PC-9 (cell line): ENCODE measurements around the gene SFTA2. TPM values are rescaled to one million over a fixed set of nuclear protein-coding genes. Genes with fewer than 3 reads are reported as not detected.
A peak's percentile ranks its signal among the peaks of the same experiment; 100 is the strongest.

Source experiments
- BruUV-seq: library from RNA; stranded (reverse); fragments of 400-500 nt; replicated peaks from 2 replicates; lab custom pipeline; 2021; lab: Mats Ljungman, UMichigan
- CTCF ChIA-PET: fragments of 300-600 bp; sonication (Branson Sonifier 250); formaldehyde crosslinking; loops from one replicate; lab custom pipeline; 2022; ENCODE audit warnings: antibody characterized with exemption; lab: Charles Lee
- POLR2A ChIA-PET: fragments of 300-600 bp; sonication (Branson Sonifier 250); formaldehyde crosslinking; loops from one replicate; lab custom pipeline; 2022; ENCODE audit warnings: antibody characterized with exemption; ENCODE audit not compliant: unreplicated experiment; lab: Charles Lee
- DNase-seq, 2 experiments: peaks; one replicate each; pipeline versions ENCODE4 v3.0.0 to v3.0.0-alpha.2; 2015 to 2022; ENCODE audit warnings: mixed read lengths in 1 of 2
- H2AFZ ChIP-seq: fragments of 200-600 bp; sonication (generic); 2 replicates; pipeline ENCODE4 v1.8.1; 2017; ENCODE audit warnings: antibody characterized with exemption
- H3F3A ChIP-seq: fragments of 200-600 bp; sonication (generic); 2 replicates; pipeline ENCODE4 v1.8.1; 2017; ENCODE audit warnings: antibody characterized with exemption, mild to moderate bottlenecking, low read depth; ENCODE audit not compliant: insufficient read depth
- H3K27ac ChIP-seq: fragments of 200-600 bp; sonication (generic); 2 replicates; pipeline ENCODE4 v1.6.1; 2016; ENCODE audit warnings: mixed run types
- H3K27me3 ChIP-seq: fragments of 200-600 bp; sonication (generic); 2 replicates; pipeline ENCODE4 v1.6.1; 2016; ENCODE audit warnings: low read depth, mixed run types; ENCODE audit not compliant: insufficient read depth
- H3K36me3 ChIP-seq: fragments of 200-600 bp; sonication (generic); 2 replicates; pipeline ENCODE4 v1.6.1; 2016; ENCODE audit warnings: low read depth, mixed run types
- H3K4me1 ChIP-seq: fragments of 200-600 bp; sonication (generic); replicated peaks from 2 replicates; pipeline ENCODE4 v1.6.1; 2016; ENCODE audit warnings: mixed run types; ENCODE audit not compliant: insufficient read depth
- H3K4me2 ChIP-seq: fragments of 200-600 bp; sonication (generic); 2 replicates; pipeline ENCODE4 v1.6.1; 2017; ENCODE audit warnings: mixed run types
- H3K4me3 ChIP-seq: fragments of 200-600 bp; sonication (generic); 2 replicates; pipeline ENCODE4 v1.6.1; 2016; ENCODE audit warnings: mixed run types
- H3K79me2 ChIP-seq: fragments of 200-600 bp; sonication (generic); 2 replicates; pipeline ENCODE4 v1.6.1; 2017; ENCODE audit warnings: low read depth, mixed run types
- H3K9me2 ChIP-seq: fragments of 200-600 bp; sonication (generic); 2 replicates; pipeline ENCODE4 v1.8.1; 2017; ENCODE audit warnings: mild to moderate bottlenecking; ENCODE audit not compliant: insufficient read depth
- H3K9me3 ChIP-seq: fragments of 200-600 bp; sonication (generic); 2 replicates; pipeline ENCODE4 v1.8.1; 2016; ENCODE audit warnings: low read depth; ENCODE audit not compliant: insufficient read depth
- H4K20me1 ChIP-seq: fragments of 200-600 bp; sonication (generic); 2 replicates; pipeline ENCODE4 v1.8.1; 2017; ENCODE audit not compliant: insufficient read depth
- EZH2 ChIP-seq: fragments of 200-600 bp; sonication (generic); IDR thresholded peaks from 2 replicates; pipeline ENCODE4 v1.8.0; 2017; ENCODE audit warnings: antibody characterized with exemption, low read depth
- intact Hi-C: fragments of 100-400 bp; cut with micrococcal nuclease; formaldehyde crosslinking; loops from one replicate; pipeline ENCODE4 v1.10.0; 2022; ENCODE audit not compliant: unreplicated experiment
- total RNA-seq: library from RNA; stranded (reverse); gene quantifications from 2 replicates; pipeline ENCODE4 v1.2.3, GENCODE V29; 2021
- TF ChIP-seq, protein P1 (sequence below): fragments of 200-600 bp; sonication (generic); conservative IDR thresholded peaks from 2 replicates; pipeline ENCODE4 v1.6.1; 2017; ENCODE audit warnings: mixed run types, antibody characterized with exemption, mild to moderate bottlenecking, moderate library complexity

Gene SFTA2
- total RNA-seq, 1 experiment from 2014 or later: 0.72 TPM

DNA sequence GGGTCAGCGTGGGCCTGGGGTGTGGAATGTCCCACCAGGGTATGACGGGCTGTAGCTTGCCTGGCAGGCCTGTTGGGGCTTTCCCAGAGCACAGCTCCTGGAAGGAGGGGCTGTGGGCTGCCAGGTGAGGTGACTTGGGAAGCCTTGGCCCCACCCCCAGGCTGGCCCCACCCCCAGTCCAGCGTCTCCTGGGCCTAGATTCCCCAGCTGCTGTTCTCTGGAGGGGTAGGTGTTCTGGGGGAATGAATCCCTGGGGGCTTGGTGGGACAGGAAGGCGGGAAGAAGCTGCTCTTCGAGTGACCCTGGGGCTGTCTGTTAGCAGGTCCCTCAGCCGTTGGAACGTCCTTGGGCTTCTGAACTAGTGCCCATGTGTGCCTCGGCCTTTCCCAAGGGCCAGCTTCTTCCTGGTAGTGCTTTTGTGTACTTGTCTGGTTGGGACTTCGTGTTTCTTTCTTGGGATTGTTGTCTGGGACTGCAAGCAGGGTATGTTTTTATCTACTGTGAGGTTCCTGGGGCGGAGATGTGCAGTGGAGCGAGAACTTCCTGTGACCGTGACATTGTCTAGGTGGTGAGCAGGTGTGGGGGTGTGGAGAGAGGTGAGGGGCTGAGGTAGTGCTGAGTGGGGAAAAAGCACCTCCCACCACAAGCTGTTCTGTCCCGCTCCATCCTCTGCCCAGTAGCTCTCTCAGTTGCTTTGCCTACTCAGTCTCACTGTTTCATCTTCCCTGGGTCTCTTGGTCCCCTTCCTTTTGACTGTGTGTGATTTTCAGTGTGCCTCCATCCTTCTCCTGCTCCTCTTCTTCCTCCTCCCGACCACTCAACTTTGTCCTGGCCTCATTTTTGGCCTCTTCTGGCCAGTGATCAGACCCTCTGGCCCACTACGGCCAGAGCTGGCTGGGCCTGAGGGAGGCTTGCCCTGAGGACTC, 48.9 kb downstream of the SFTA2 start:
- no peaks in the 10 kb centered on the region for H3K9me3 ChIP-seq
- no peak for TF ChIP-seq EZH2
- TF ChIP-seq, protein P1, sequence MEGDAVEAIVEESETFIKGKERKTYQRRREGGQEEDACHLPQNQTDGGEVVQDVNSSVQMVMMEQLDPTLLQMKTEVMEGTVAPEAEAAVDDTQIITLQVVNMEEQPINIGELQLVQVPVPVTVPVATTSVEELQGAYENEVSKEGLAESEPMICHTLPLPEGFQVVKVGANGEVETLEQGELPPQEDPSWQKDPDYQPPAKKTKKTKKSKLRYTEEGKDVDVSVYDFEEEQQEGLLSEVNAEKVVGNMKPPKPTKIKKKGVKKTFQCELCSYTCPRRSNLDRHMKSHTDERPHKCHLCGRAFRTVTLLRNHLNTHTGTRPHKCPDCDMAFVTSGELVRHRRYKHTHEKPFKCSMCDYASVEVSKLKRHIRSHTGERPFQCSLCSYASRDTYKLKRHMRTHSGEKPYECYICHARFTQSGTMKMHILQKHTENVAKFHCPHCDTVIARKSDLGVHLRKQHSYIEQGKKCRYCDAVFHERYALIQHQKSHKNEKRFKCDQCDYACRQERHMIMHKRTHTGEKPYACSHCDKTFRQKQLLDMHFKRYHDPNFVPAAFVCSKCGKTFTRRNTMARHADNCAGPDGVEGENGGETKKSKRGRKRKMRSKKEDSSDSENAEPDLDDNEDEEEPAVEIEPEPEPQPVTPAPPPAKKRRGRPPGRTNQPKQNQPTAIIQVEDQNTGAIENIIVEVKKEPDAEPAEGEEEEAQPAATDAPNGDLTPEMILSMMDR: no peak
- H3K36me3 ChIP-seq: peaks cover 5% of the 10 kb centered on the region; the same call in 1 of the 2 replicates
- POLR2A ChIA-PET: interaction anchor here (0.5 to 1.6 kb wide), 14 partner anchors 16 to 265 kb away, joined by 3 to 24 read pairs (median 7); partner anchors contain the start of genes GTF2H4, IER3 and MRPS18B
- H3K9me2 ChIP-seq: no peaks in the 10 kb centered on the region
- H3K27ac ChIP-seq: peak overlapping the region; percentile 94
- peaks cover 49% of the 10 kb centered on the region for H3F3A ChIP-seq
- BruUV-seq: TSS peak; percentile 81
- peak; percentile 61 to 82 for DNase-seq
- H2AFZ ChIP-seq: peak overlapping the region; percentile 48; the same call in 1 of the 2 replicates
- peak overlapping the region; percentile 99 for H3K4me2 ChIP-seq
- peaks cover 46% of the 10 kb centered on the region for H3K79me2 ChIP-seq
- CTCF ChIA-PET: interaction anchor here (0.5 to 2.2 kb wide), 11 partner anchors 24 to 645 kb away, joined by 3 to 12 read pairs (median 4); partner anchors contain the start of genes GTF2H4, PSORS1C1 and VARS2
- intact Hi-C loops: loop anchor here (1.0 to 2.0 kb wide), 3 partner anchors 55 to 266 kb away; partner anchors contain the start of genes MRPS18B and PPP1R10
- peaks cover 42% of the 10 kb centered on the region for H3K4me1 ChIP-seq
- H3K27me3 ChIP-seq: no peaks in the 10 kb centered on the region
- H3K4me3 ChIP-seq: peak overlapping the region; percentile 98
- H4K20me1 ChIP-seq: peaks cover 18% of the 10 kb centered on the region

- Histone ChIP-seq H3K79me2 (peaks cover 39% of the 10 kb centered on the region), H3K9me3 (no peaks in the 10 kb centered on the region), H3K27me3 (no peaks in the 10 kb centered on the region), H3K4me3 (peak overlapping the region; percentile 98), H3K27ac (peak overlapping the region; percentile 94), H2AFZ (no peak overlapping the region), H3K36me3 (no peaks in the 10 kb centered on the region), H3K4me1 (peaks cover 37% of the 10 kb centered on the region), H3K4me2 (peak overlapping the region; percentile 99), H3F3A (peaks cover 47% of the 10 kb centered on the region), H3K9me2 (no peaks in the 10 kb centered on the region), H4K20me1 (peaks cover 11% of the 10 kb centered on the region)
- BruUV-seq: no TSS peak
- POLR2A ChIA-PET: interaction anchor here (0.5 to 1.6 kb wide), 10 partner anchors 17 to 678 kb away, joined by 3 to 24 read pairs (median 7); partner anchors contain the start of genes GTF2H4 and IER3
- intact Hi-C loops: loop anchor here (1.0 to 2.0 kb wide), 2 partner anchors 54 to 199 kb away; no protein-coding TSS in a partner anchor
- TF ChIP-seq EZH2: no peak
- TF ChIP-seq, protein P1: no peak
- CTCF ChIA-PET: interaction anchor here (0.5 to 2.2 kb wide), 12 partner anchors 25 to 646 kb away, joined by 3 to 12 read pairs (median 4); partner anchors contain the start of genes GTF2H4, PSORS1C1 and VARS2
- DNase-seq: peak in 1 of 2 experiments; percentile 7
Measured at GRCh38 chr6:30882204-30882758, 49.7 kb downstream of the SFTA2 start.
